GM12878 (cell line): ENCODE measurements around the gene DEXI. TPM values are rescaled to one million over a fixed set of nuclear protein-coding genes. Genes with fewer than 3 reads are reported as not detected.

Experiments
- BHLHE40 ChIP-seq, 2 experiments: fragments of 450-650 bp in 1 of 2; IDR thresholded peaks; 2 replicates each; pipeline ENCODE4 v1.6.1; 2011 to 2017; ENCODE audit warnings: low read depth in 2 of 2, borderline replicate concordance in 1 of 2, improper control_type of control experiment in 1 of 2, low read length in 1 of 2, mild to moderate bottlenecking in 1 of 2
- HDAC2 ChIP-seq: fragments of 200-600 bp; sonication (generic); IDR thresholded peaks from 2 replicates; pipeline ENCODE4 v1.6.1; 2017
- KLF5 ChIP-seq: fragments of 450-650 bp; IDR thresholded peaks from 2 replicates; pipeline ENCODE4 v1.6.1; 2014; ENCODE audit warnings: mild to moderate bottlenecking; ENCODE audit not compliant: partially characterized antibody
- MEF2A ChIP-seq: IDR thresholded peaks from 2 replicates; pipeline ENCODE4 v1.6.1; 2011; ENCODE audit warnings: low read depth, mild to moderate bottlenecking, low read length, moderate library complexity; ENCODE audit not compliant: insufficient read depth
- MXI1 ChIP-seq: fragments of 150-350 bp; IDR thresholded peaks from 2 replicates; pipeline ENCODE4 v1.6.1; 2011; ENCODE audit warnings: low read depth, mild to moderate bottlenecking, inconsistent platforms, low read length, improper control_type of control experiment
- RAD21 ChIP-seq: IDR thresholded peaks from 2 replicates; pipeline ENCODE4 v1.6.1; 2011; ENCODE audit warnings: mild to moderate bottlenecking, low read depth, low read length, moderate library complexity; ENCODE audit not compliant: insufficient read depth
- RB1 ChIP-seq: fragments of 450-650 bp; formaldehyde crosslinking; IDR thresholded peaks from 2 replicates; pipeline ENCODE4 v1.6.1; 2017; ENCODE audit warnings: mild to moderate bottlenecking, borderline replicate concordance
- SREBF1 ChIP-seq: IDR thresholded peaks from 2 replicates; pipeline ENCODE4 v1.6.1; 2012; ENCODE audit warnings: mild to moderate bottlenecking, low read length
- STAT3 ChIP-seq: IDR thresholded peaks from 2 replicates; pipeline ENCODE4 v1.6.1; 2011; ENCODE audit warnings: low read depth, low read length, improper control_type of control experiment
- polyA plus RNA-seq, 11 experiments: library from polyadenylated mRNA; depleted of rRNA in 4 of 11; unstranded in 6 of 11; stranded (reverse) in 5 of 11; fragments of >200 nt; fragmentation: Nextera tagmentation in 4 of 11; fragmentation: Illumina TruSeq in 1 of 11; extraction: Ambion mirVana in 4 of 11; extraction: Trizol in 1 of 11; gene quantifications; 1 replicate in 1 of 11; 2 replicates in 10 of 11; pipeline versions ENCODE4 v1.2.1 to v1.2.3, GENCODE V29; 2011 to 2016; ENCODE audit warnings: inconsistent platforms in 2 of 11, missing spikeins in 2 of 11, low read depth in 1 of 11
- total RNA-seq, 4 experiments: library from RNA; depleted of rRNA in 3 of 4; stranded (reverse); fragments of >200 nt in 3 of 4; fragmentation: Illumina TruSeq in 1 of 4; extraction: Trizol in 1 of 4; gene quantifications; 2 replicates each; pipeline versions ENCODE4 v1.2.1 to v1.2.3, GENCODE V29; 2013 to 2021
- TF ChIP-seq, protein P1 (sequence below): fragments of 450-650 bp; IDR thresholded peaks from 2 replicates; pipeline ENCODE4 v1.6.1; 2016; ENCODE audit warnings: mild to moderate bottlenecking
- TF ChIP-seq, protein P2 (sequence below): IDR thresholded peaks from 2 replicates; pipeline ENCODE4 v1.6.1; 2012; ENCODE audit warnings: improper control_type of control experiment, low read depth, low read length; ENCODE audit not compliant: insufficient replicate concordance
- TF ChIP-seq, protein P3 (sequence below): IDR thresholded peaks from 2 replicates; pipeline ENCODE4 v1.6.1; 2012; ENCODE audit warnings: low read length, inconsistent platforms
- TF ChIP-seq, protein P4 (sequence below): fragments of 450-650 bp; IDR thresholded peaks from 2 replicates; pipeline ENCODE4 v1.6.1; 2017; ENCODE audit warnings: mild to moderate bottlenecking, moderate library complexity
- TF ChIP-seq, protein P5 (sequence below): fragments of 450-650 bp; conservative IDR thresholded peaks from 2 replicates; pipeline ENCODE4 v1.6.1; 2017; ENCODE audit warnings: mild to moderate bottlenecking, moderate library complexity

DEXI gene
- total and polyA plus RNA-seq, 10 of the 15 experiments (the other 5 are each of a cell fraction or from before 2014, with no cell fraction given): 1.4 to 26.3 (median 18.4) TPM

DNA sequence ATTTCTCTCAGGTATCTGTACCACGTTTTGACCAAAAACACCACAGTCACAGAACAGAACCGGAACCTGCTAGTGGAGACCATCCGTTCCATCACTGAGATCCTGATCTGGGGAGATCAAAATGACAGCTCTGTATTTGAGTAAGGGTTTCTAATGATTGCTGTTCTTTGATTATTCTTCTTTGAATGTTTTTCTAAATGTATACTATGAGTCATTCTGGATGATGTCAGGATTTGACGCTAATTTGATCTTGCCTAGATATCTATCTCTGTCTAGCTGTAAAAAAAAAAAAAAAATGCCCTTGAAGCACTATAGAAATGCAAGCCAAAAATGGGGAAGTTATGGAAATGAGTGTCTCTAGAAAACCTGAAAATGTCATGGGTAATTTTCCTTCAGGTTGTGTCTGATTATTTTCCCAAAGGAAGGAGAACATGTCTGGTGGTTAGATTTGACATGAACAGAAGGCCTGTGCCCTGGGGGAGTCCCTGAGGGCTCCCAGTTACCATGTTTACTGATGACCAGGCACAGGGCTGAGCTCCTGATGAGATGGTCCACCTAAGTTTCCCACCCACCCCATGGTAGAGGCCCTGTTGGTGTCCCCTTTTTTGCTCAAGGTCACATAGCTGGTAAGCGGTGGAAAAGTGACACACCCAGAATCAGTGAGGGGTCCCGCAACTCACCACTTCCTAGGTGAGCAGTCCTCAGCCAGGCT lies 15.7 kb upstream of the DEXI start (continued):
- TF ChIP-seq, protein P1, sequence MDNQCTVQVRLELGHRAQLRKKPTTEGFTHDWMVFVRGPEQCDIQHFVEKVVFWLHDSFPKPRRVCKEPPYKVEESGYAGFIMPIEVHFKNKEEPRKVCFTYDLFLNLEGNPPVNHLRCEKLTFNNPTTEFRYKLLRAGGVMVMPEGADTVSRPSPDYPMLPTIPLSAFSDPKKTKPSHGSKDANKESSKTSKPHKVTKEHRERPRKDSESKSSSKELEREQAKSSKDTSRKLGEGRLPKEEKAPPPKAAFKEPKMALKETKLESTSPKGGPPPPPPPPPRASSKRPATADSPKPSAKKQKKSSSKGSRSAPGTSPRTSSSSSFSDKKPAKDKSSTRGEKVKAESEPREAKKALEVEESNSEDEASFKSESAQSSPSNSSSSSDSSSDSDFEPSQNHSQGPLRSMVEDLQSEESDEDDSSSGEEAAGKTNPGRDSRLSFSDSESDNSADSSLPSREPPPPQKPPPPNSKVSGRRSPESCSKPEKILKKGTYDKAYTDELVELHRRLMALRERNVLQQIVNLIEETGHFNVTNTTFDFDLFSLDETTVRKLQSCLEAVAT: no peak
- TF ChIP-seq, protein P2, sequence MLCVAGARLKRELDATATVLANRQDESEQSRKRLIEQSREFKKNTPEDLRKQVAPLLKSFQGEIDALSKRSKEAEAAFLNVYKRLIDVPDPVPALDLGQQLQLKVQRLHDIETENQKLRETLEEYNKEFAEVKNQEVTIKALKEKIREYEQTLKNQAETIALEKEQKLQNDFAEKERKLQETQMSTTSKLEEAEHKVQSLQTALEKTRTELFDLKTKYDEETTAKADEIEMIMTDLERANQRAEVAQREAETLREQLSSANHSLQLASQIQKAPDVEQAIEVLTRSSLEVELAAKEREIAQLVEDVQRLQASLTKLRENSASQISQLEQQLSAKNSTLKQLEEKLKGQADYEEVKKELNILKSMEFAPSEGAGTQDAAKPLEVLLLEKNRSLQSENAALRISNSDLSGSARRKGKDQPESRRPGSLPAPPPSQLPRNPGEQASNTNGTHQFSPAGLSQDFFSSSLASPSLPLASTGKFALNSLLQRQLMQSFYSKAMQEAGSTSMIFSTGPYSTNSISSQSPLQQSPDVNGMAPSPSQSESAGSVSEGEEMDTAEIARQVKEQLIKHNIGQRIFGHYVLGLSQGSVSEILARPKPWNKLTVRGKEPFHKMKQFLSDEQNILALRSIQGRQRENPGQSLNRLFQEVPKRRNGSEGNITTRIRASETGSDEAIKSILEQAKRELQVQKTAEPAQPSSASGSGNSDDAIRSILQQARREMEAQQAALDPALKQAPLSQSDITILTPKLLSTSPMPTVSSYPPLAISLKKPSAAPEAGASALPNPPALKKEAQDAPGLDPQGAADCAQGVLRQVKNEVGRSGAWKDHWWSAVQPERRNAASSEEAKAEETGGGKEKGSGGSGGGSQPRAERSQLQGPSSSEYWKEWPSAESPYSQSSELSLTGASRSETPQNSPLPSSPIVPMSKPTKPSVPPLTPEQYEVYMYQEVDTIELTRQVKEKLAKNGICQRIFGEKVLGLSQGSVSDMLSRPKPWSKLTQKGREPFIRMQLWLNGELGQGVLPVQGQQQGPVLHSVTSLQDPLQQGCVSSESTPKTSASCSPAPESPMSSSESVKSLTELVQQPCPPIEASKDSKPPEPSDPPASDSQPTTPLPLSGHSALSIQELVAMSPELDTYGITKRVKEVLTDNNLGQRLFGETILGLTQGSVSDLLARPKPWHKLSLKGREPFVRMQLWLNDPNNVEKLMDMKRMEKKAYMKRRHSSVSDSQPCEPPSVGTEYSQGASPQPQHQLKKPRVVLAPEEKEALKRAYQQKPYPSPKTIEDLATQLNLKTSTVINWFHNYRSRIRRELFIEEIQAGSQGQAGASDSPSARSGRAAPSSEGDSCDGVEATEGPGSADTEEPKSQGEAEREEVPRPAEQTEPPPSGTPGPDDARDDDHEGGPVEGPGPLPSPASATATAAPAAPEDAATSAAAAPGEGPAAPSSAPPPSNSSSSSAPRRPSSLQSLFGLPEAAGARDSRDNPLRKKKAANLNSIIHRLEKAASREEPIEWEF: peak; percentile 76
- TF ChIP-seq STAT3 (no peak), MEF2A (0 out of 2 replicates have a peak, but pooled peaks have one; percentile 55), KLF5 (no peak), SREBF1 (no peak), MXI1 (no peak), BHLHE40 (IDR thresholded peaks at IDR 0.05; ENCODE audit: borderline replicate concordance in 1 of 2, low read depth in 2 of 2, low read length in 1 of 2) (0 out of 4 replicates have a peak, but pooled peaks of 1 of the 2 experiments have one; percentile 25), RAD21 (no peak), HDAC2 (no peak), RB1 (no peak)
- TF ChIP-seq, protein P3, sequence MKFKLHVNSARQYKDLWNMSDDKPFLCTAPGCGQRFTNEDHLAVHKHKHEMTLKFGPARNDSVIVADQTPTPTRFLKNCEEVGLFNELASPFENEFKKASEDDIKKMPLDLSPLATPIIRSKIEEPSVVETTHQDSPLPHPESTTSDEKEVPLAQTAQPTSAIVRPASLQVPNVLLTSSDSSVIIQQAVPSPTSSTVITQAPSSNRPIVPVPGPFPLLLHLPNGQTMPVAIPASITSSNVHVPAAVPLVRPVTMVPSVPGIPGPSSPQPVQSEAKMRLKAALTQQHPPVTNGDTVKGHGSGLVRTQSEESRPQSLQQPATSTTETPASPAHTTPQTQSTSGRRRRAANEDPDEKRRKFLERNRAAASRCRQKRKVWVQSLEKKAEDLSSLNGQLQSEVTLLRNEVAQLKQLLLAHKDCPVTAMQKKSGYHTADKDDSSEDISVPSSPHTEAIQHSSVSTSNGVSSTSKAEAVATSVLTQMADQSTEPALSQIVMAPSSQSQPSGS: peak; percentile 92
- TF ChIP-seq, protein P4, sequence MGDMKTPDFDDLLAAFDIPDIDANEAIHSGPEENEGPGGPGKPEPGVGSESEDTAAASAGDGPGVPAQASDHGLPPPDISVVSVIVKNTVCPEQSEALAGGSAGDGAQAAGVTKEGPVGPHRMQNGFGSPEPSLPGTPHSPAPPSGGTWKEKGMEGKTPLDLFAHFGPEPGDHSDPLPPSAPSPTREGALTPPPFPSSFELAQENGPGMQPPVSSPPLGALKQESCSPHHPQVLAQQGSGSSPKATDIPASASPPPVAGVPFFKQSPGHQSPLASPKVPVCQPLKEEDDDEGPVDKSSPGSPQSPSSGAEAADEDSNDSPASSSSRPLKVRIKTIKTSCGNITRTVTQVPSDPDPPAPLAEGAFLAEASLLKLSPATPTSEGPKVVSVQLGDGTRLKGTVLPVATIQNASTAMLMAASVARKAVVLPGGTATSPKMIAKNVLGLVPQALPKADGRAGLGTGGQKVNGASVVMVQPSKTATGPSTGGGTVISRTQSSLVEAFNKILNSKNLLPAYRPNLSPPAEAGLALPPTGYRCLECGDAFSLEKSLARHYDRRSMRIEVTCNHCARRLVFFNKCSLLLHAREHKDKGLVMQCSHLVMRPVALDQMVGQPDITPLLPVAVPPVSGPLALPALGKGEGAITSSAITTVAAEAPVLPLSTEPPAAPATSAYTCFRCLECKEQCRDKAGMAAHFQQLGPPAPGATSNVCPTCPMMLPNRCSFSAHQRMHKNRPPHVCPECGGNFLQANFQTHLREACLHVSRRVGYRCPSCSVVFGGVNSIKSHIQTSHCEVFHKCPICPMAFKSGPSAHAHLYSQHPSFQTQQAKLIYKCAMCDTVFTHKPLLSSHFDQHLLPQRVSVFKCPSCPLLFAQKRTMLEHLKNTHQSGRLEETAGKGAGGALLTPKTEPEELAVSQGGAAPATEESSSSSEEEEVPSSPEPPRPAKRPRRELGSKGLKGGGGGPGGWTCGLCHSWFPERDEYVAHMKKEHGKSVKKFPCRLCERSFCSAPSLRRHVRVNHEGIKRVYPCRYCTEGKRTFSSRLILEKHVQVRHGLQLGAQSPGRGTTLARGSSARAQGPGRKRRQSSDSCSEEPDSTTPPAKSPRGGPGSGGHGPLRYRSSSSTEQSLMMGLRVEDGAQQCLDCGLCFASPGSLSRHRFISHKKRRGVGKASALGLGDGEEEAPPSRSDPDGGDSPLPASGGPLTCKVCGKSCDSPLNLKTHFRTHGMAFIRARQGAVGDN: no peak; the same call in 1 of the 2 replicates
- TF ChIP-seq, protein P5, sequence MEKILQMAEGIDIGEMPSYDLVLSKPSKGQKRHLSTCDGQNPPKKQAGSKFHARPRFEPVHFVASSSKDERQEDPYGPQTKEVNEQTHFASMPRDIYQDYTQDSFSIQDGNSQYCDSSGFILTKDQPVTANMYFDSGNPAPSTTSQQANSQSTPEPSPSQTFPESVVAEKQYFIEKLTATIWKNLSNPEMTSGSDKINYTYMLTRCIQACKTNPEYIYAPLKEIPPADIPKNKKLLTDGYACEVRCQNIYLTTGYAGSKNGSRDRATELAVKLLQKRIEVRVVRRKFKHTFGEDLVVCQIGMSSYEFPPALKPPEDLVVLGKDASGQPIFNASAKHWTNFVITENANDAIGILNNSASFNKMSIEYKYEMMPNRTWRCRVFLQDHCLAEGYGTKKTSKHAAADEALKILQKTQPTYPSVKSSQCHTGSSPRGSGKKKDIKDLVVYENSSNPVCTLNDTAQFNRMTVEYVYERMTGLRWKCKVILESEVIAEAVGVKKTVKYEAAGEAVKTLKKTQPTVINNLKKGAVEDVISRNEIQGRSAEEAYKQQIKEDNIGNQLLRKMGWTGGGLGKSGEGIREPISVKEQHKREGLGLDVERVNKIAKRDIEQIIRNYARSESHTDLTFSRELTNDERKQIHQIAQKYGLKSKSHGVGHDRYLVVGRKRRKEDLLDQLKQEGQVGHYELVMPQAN: no peak
